A673 (cell line): ENCODE data around the gene ROR2. TPM values are rescaled to one million over a fixed set of nuclear protein-coding genes. Genes with fewer than 3 reads are reported as not detected.

Experiments used
- BruUV-seq: library from RNA; stranded (reverse); fragments of 400-500 nt; replicated peaks from 2 replicates; lab custom pipeline; 2021; lab: Mats Ljungman, UMichigan
- CTCF ChIA-PET: fragments of 300-600 bp; sonication (Branson Sonifier 250); formaldehyde crosslinking; loops from one replicate; lab custom pipeline; 2022; ENCODE audit warnings: antibody characterized with exemption; lab: Charles Lee
- POLR2A ChIA-PET: fragments of 300-600 bp; sonication (Branson Sonifier 250); formaldehyde crosslinking; loops from one replicate; lab custom pipeline; 2022; ENCODE audit warnings: antibody characterized with exemption; ENCODE audit not compliant: low non-redundant PET; lab: Charles Lee
- DNase-seq: peaks from one replicate; pipeline ENCODE4 v3.0.0-alpha.2; 2015; ENCODE audit warnings: low spot score
- H3K27ac ChIP-seq: fragments of 200-600 bp; sonication (generic); 2 replicates; pipeline ENCODE4 v1.5.1; 2016; ENCODE audit warnings: mixed run types, low read depth, mild to moderate bottlenecking, mixed read lengths, antibody characterized with exemption, low read length; ENCODE audit not compliant: poor library complexity, severe bottlenecking
- H3K27me3 ChIP-seq: fragments of 200-600 bp; sonication (generic); replicated peaks from 2 replicates; pipeline ENCODE4 v1.6.1; 2017; ENCODE audit warnings: mixed run types, low read depth, mild to moderate bottlenecking, mixed read lengths, antibody characterized with exemption, low read length; ENCODE audit not compliant: insufficient read depth, poor library complexity
- H3K36me3 ChIP-seq: fragments of 200-600 bp; sonication (generic); 2 replicates; pipeline ENCODE4 v1.6.1; 2016; ENCODE audit warnings: mixed run types, mild to moderate bottlenecking, mixed read lengths, antibody characterized with exemption, low read length; ENCODE audit not compliant: insufficient read depth, poor library complexity, severe bottlenecking
- H3K4me1 ChIP-seq: fragments of 200-600 bp; sonication (generic); 2 replicates; pipeline ENCODE4 v1.6.1; 2017; ENCODE audit warnings: mixed run types, mild to moderate bottlenecking, mixed read lengths, antibody characterized with exemption, low read length; ENCODE audit not compliant: insufficient read depth, poor library complexity, severe bottlenecking
- H3K4me3 ChIP-seq: fragments of 200-600 bp; sonication (generic); 2 replicates; pipeline ENCODE4 v1.5.1; 2016; ENCODE audit warnings: low read depth, mixed run types, mild to moderate bottlenecking, mixed read lengths, low read length; ENCODE audit not compliant: poor library complexity, severe bottlenecking
- H3K9me3 ChIP-seq: fragments of 200-600 bp; sonication (generic); 2 replicates; pipeline ENCODE4 v1.6.1; 2016; ENCODE audit warnings: mixed run types, low read depth, mild to moderate bottlenecking, mixed read lengths, antibody characterized with exemption, low read length; ENCODE audit not compliant: poor library complexity, severe bottlenecking
- CTCF ChIP-seq: fragments of 300-800, 200-600 bp; sonication (generic); conservative IDR thresholded peaks from 2 replicates; pipeline ENCODE4 v1.5.1; 2017; ENCODE audit warnings: low read depth, mild to moderate bottlenecking, antibody characterized with exemption, low read length, moderate library complexity, mixed read lengths
- EZH2 ChIP-seq: fragments of 200-600 bp; sonication (generic); IDR thresholded peaks from 2 replicates; pipeline ENCODE4 v1.6.1; 2017; ENCODE audit warnings: borderline replicate concordance, low read depth, mild to moderate bottlenecking, mixed read lengths, antibody characterized with exemption, low read length; ENCODE audit not compliant: poor library complexity, severe bottlenecking
- intact Hi-C: fragments of 100-400 bp; cut with micrococcal nuclease; formaldehyde crosslinking; loops from one replicate; pipeline ENCODE4 v1.10.0; 2022; ENCODE audit not compliant: unreplicated experiment
- total RNA-seq: library from RNA; stranded (reverse); gene quantifications from 2 replicates; pipeline ENCODE4 v1.2.3, GENCODE V29; 2021

The ROR2 gene
- total RNA-seq, 1 experiment from 2014 or later = 12.3 TPM

- Histone ChIP-seq H3K9me3 (no peaks in the 10 kb centered on the region), H3K27ac (peak overlapping the region; percentile 46), H3K27me3 (no peaks in the 10 kb centered on the region), H3K36me3 (no peaks in the 10 kb centered on the region), H3K4me1 (peaks cover 85% of the 10 kb centered on the region), H3K4me3 (no peak overlapping the region)
- no peak for DNase-seq
- no peak for TF ChIP-seq EZH2
- no peak for TF ChIP-seq CTCF
- ChIA-PET CTCF (no interaction called here), POLR2A (no interaction called here)
- no TSS peak for BruUV-seq
- intact Hi-C loops = no loop called here
Observed at GRCh38 chr9:91905237-91905650, 44.8 kb downstream of the ROR2 start.

- no peak overlapping the region for H3K27ac ChIP-seq
- H3K27me3 ChIP-seq = no peaks in the 10 kb centered on the region
- no TSS peak for BruUV-seq
- TF ChIP-seq CTCF (no peak), EZH2 (no peak)
- no peaks in the 10 kb centered on the region for H3K9me3 ChIP-seq
- ChIA-PET POLR2A (no interaction called here), CTCF (no interaction called here)
- no peaks in the 10 kb centered on the region for H3K36me3 ChIP-seq
- H3K4me1 ChIP-seq = peaks cover 91% of the 10 kb centered on the region
- intact Hi-C loops = no loop called here
- no peak overlapping the region for H3K4me3 ChIP-seq
- DNase-seq = no peak
Observed at GRCh38 chr9:91904588-91905236, 45.3 kb downstream of the ROR2 start.

GRCh38 chr9:91903126-91903911 is 46.7 kb downstream of the ROR2 start:
- intact Hi-C loops = no loop called here
- Histone ChIP-seq H3K9me3 (no peaks in the 10 kb centered on the region), H3K36me3 (no peaks in the 10 kb centered on the region), H3K27me3 (no peaks in the 10 kb centered on the region), H3K4me3 (no peak overlapping the region), H3K4me1 (peaks cover 96% of the 10 kb centered on the region), H3K27ac (no peak overlapping the region)
- DNase-seq = no peak
- TF ChIP-seq CTCF (no peak), EZH2 (no peak)
- BruUV-seq = no TSS peak
- ChIA-PET POLR2A (no interaction called here), CTCF (no interaction called here)
